GM12878 (cell line): ENCODE results near the gene MSI2. TPM values are rescaled to one million over a fixed set of nuclear protein-coding genes. Genes with fewer than 3 reads are reported as not detected.

Experiments used
- ATAC-seq: fragments of 200-7000 bp; cut with Tn5 transposase; 3 replicates; pipeline ENCODE4 v1.9.1; 2020; ENCODE audit warnings: mild to moderate bottlenecking, moderate library complexity
- BruUV-seq: library from RNA; stranded (reverse); fragments of 400-500 nt; replicated peaks from 2 replicates; lab custom pipeline; 2021; lab: Mats Ljungman, UMichigan
- CTCF ChIA-PET: fragments of 300-600 bp; sonication (Branson Sonifier 250); formaldehyde crosslinking; extraction: SDS; loops from one replicate; lab custom pipeline; 2021; ENCODE audit warnings: inconsistent platforms; lab: Yijun Ruan, JAX
- POLR2A ChIA-PET: fragments of 350-600 bp; formaldehyde crosslinking; extraction: SDS; loops from one replicate; lab custom pipeline; 2021; ENCODE audit warnings: inconsistent platforms; lab: Charles Lee
- RAD21 ChIA-PET: fragments of 300-600 bp; sonication (Branson Sonifier 250); formaldehyde crosslinking; loops from one replicate; lab custom pipeline; 2023; ENCODE audit warnings: antibody characterized with exemption; ENCODE audit not compliant: unreplicated experiment; lab: Charles Lee
- SMC1A ChIA-PET: fragments of 300-600 bp; sonication (Branson Sonifier 250); formaldehyde crosslinking; loops from one replicate; lab custom pipeline; 2023; ENCODE audit not compliant: unreplicated experiment, uncharacterized antibody; lab: Charles Lee
- DNase-seq: peaks from one replicate; pipeline ENCODE4 v3.0.0-alpha.2; 2011; ENCODE audit warnings: low read depth, low spot score
- FAIRE-seq: peaks from 3 replicates; lab custom pipeline; 2011; peaks lifted over from hg19 to GRCh38; lab: Jason Lieb, UNC
- H2AFZ ChIP-seq: 2 replicates; pipeline ENCODE4 v1.6.0; 2011; ENCODE audit warnings: low read depth, low read length, control low read depth; ENCODE audit not compliant: control insufficient read depth
- H3K27ac ChIP-seq: 2 replicates; pipeline ENCODE4 v1.5.1; 2011; ENCODE audit warnings: control low read depth; ENCODE audit not compliant: control insufficient read depth, insufficient read depth
- H3K27me3 ChIP-seq, 2 experiments: replicated peaks in 1 of 2; 2 replicates each; pipeline versions ENCODE4 v1.6.0 to v1.6.1; 2011; ENCODE audit warnings: low read length in 1 of 2; ENCODE audit not compliant: control insufficient read depth in 2 of 2, insufficient read depth in 2 of 2
- H3K36me3 ChIP-seq, 2 experiments: 2 replicates each; pipeline ENCODE4 v1.5.1; 2011; ENCODE audit warnings: low read length in 1 of 2; ENCODE audit not compliant: control insufficient read depth in 2 of 2, insufficient read depth in 2 of 2
- H3K4me1 ChIP-seq: 2 replicates; pipeline ENCODE4 v1.6.1; 2011; ENCODE audit warnings: mild to moderate bottlenecking, low read length, moderate library complexity, mixed read lengths; ENCODE audit not compliant: control insufficient read depth, insufficient read depth
- H3K4me2 ChIP-seq: 2 replicates; pipeline ENCODE4 v1.6.0; 2011; ENCODE audit warnings: control low read depth; ENCODE audit not compliant: control insufficient read depth, insufficient read depth
- H3K4me3 ChIP-seq: fragments of 200-600 bp; sonication (generic); 2 replicates; pipeline ENCODE4 v1.5.1; 2016
- H3K79me2 ChIP-seq: 2 replicates; pipeline ENCODE4 v1.6.0; 2011; ENCODE audit warnings: low read length; ENCODE audit not compliant: control insufficient read depth, insufficient read depth
- H3K9ac ChIP-seq: 2 replicates; pipeline ENCODE4 v1.8.0; 2011; ENCODE audit warnings: low read length, control low read depth, mixed read lengths; ENCODE audit not compliant: control insufficient read depth, insufficient read depth
- H3K9me3 ChIP-seq: replicated peaks from 3 replicates; pipeline ENCODE4 v1.5.1; 2011; ENCODE audit warnings: mild to moderate bottlenecking, low read length; ENCODE audit not compliant: control insufficient read depth, insufficient read depth
- H4K20me1 ChIP-seq: 2 replicates; pipeline ENCODE4 v1.6.0; 2011; ENCODE audit not compliant: control insufficient read depth, insufficient read depth
- BRCA1 ChIP-seq: IDR thresholded peaks from 2 replicates; pipeline ENCODE4 v1.6.1; 2011; ENCODE audit warnings: low read depth, low read length, improper control_type of control experiment
- EGR1 ChIP-seq, 2 experiments: IDR thresholded peaks; 1 replicate in 1 of 2; 2 replicates in 1 of 2; pipeline ENCODE4 v1.6.1; 2011 to 2012; ENCODE audit warnings: low read depth in 2 of 2, low read length in 2 of 2, borderline replicate concordance in 1 of 2, mild to moderate bottlenecking in 1 of 2, moderate library complexity in 1 of 2
- EP300 ChIP-seq, 2 experiments: fragments of 150-350 bp in 1 of 2; IDR thresholded peaks; 2 replicates each; pipeline ENCODE4 v1.6.1; 2011 to 2012; ENCODE audit warnings: low read depth in 2 of 2, low read length in 2 of 2, borderline replicate concordance in 1 of 2, improper control_type of control experiment in 1 of 2, inconsistent platforms in 1 of 2; ENCODE audit not compliant: control insufficient read depth in 1 of 2
- HDAC6 ChIP-seq: fragments of 200-600 bp; sonication (generic); IDR thresholded peaks from one replicate; pipeline ENCODE4 v1.8.0; 2017; ENCODE audit warnings: antibody characterized with exemption; ENCODE audit not compliant: unreplicated experiment
- HSF1 ChIP-seq: fragments of 150-350 bp; IDR thresholded peaks from 2 replicates; pipeline ENCODE4 v1.6.1; 2014; ENCODE audit warnings: mild to moderate bottlenecking, low read depth, low read length
- IKZF1 ChIP-seq: fragments of 450-650 bp; conservative IDR thresholded peaks from 2 replicates; pipeline ENCODE4 v1.6.1; 2017; ENCODE audit warnings: antibody characterized with exemption, mild to moderate bottlenecking
- JUNB ChIP-seq: IDR thresholded peaks from 2 replicates; pipeline ENCODE4 v1.6.1; 2016; ENCODE audit warnings: antibody characterized with exemption, mild to moderate bottlenecking
- MEF2B ChIP-seq: fragments of 450-650 bp; IDR thresholded peaks from 2 replicates; pipeline ENCODE4 v1.6.1; 2018; ENCODE audit warnings: mild to moderate bottlenecking, moderate library complexity; ENCODE audit not compliant: partially characterized antibody, poor library complexity, severe bottlenecking
- NBN ChIP-seq: fragments of 450-650 bp; IDR thresholded peaks from 2 replicates; pipeline ENCODE4 v1.6.1; 2016
- PML ChIP-seq: IDR thresholded peaks from 2 replicates; pipeline ENCODE4 v1.6.1; 2012; ENCODE audit warnings: low read length, inconsistent platforms
- POLR2A ChIP-seq: IDR thresholded peaks from 2 replicates; pipeline ENCODE4 v1.6.1; 2011; ENCODE audit warnings: low read depth, mild to moderate bottlenecking, low read length
- SMAD1 ChIP-seq: fragments of 450-650 bp; IDR thresholded peaks from 2 replicates; pipeline ENCODE4 v1.6.1; 2018; ENCODE audit warnings: mild to moderate bottlenecking, low read depth; ENCODE audit not compliant: partially characterized antibody
- ZBTB4 ChIP-seq: fragments of 450-650 bp; formaldehyde crosslinking; IDR thresholded peaks from 2 replicates; pipeline ENCODE4 v1.4.0; 2022; ENCODE audit warnings: mild to moderate bottlenecking, moderate library complexity
- ZNF622 ChIP-seq: fragments of 450-650 bp; IDR thresholded peaks from 2 replicates; pipeline ENCODE4 v1.6.1; 2017; ENCODE audit warnings: mild to moderate bottlenecking, inconsistent platforms
- WGBS: methylation state at CpG from one replicate; pipeline ENCODE4 v1.1.6; 2016; ENCODE audit warnings: low lambda C conversion rate; ENCODE audit not compliant: insufficient replicate concordance, insufficient coverage; ENCODE audit errors: missing lambda C conversion rate; 5-methylcytosine and 5-hydroxymethylcytosine counted together
- in situ Hi-C: fragments of 300-500 bp; cut with MboI; formaldehyde crosslinking; loops from 9 replicates; pipeline ENCODE4 v1.14.3; 2018; ENCODE audit warnings: mixed read lengths
- intact Hi-C: fragments of 100-400 bp; cut with micrococcal nuclease; formaldehyde crosslinking; loops from one replicate; pipeline ENCODE4 v1.14.2; 2022; ENCODE audit not compliant: unreplicated experiment
- polyA plus RNA-seq, 11 experiments: library from polyadenylated mRNA; depleted of rRNA in 4 of 11; unstranded in 6 of 11; stranded (reverse) in 5 of 11; fragments of >200 nt; fragmentation: Nextera tagmentation in 4 of 11; fragmentation: Illumina TruSeq in 1 of 11; extraction: Ambion mirVana in 4 of 11; extraction: Trizol in 1 of 11; gene quantifications; 1 replicate in 1 of 11; 2 replicates in 10 of 11; pipeline versions ENCODE4 v1.2.1 to v1.2.3, GENCODE V29; 2011 to 2016; ENCODE audit warnings: inconsistent platforms in 2 of 11, missing spikeins in 2 of 11, low read depth in 1 of 11
- total RNA-seq, 4 experiments: library from RNA; depleted of rRNA in 3 of 4; stranded (reverse); fragments of >200 nt in 3 of 4; fragmentation: Illumina TruSeq in 1 of 4; extraction: Trizol in 1 of 4; gene quantifications; 2 replicates each; pipeline versions ENCODE4 v1.2.1 to v1.2.3, GENCODE V29; 2013 to 2021

The MSI2 gene
- total and polyA plus RNA-seq, 10 of the 15 experiments (the other 5 are each of a cell fraction or from before 2014, with no cell fraction given): 6.1 to 76.1 (median 42.0) TPM

GRCh38 chr17:57484081-57484666 is 227.9 kb downstream of the MSI2 start:
- ChIA-PET RAD21 (interaction anchor here (1.3 to 5.7 kb wide), 4 partner anchors 14 to 41 kb away, joined by 3 to 28 read pairs (median 12); no protein-coding TSS in a partner anchor), POLR2A (interaction anchor here (0.6 to 2.4 kb wide), 5 partner anchors 8 to 26 kb away, joined by 3 to 12 read pairs (median 3); no protein-coding TSS in a partner anchor), SMC1A (interaction anchor here (0.6 to 10.8 kb wide), 5 partner anchors 13 to 241 kb away, joined by 3 to 102 read pairs (median 4); no protein-coding TSS in a partner anchor), CTCF (interaction anchor here (0.9 to 3.3 kb wide), 4 partner anchors 11 to 241 kb away, joined by 4 to 17 read pairs (median 4); no protein-coding TSS in a partner anchor)
- H3K27me3 ChIP-seq: no peaks in the 10 kb centered on the region
- no peak overlapping the region for H3K4me2 ChIP-seq
- H4K20me1 ChIP-seq: no peaks in the 10 kb centered on the region
- H3K36me3 ChIP-seq: no peaks in the 10 kb centered on the region; a peak in 1 of 4 replicates
- in situ Hi-C loops: no loop called here
- no peaks in the 10 kb centered on the region for H3K9me3 ChIP-seq
- H3K4me3 ChIP-seq: no peak overlapping the region
- no peak overlapping the region for H3K27ac ChIP-seq
- no peak overlapping the region for H2AFZ ChIP-seq
- no peak for FAIRE-seq
- no peak for ATAC-seq
- intact Hi-C loops: no loop called here
- H3K9ac ChIP-seq: no peak overlapping the region
- WGBS: 88% methylated on average over 5 of the region's 6 CpGs
- H3K79me2 ChIP-seq: peaks cover 19% of the 10 kb centered on the region
- H3K4me1 ChIP-seq: peaks cover 40% of the 10 kb centered on the region
- TF ChIP-seq SMAD1 (no peak), POLR2A (no peak), NBN (no peak), ZNF622 (no peak), EP300 (IDR thresholded peaks at IDR 0.05; ENCODE audit: borderline replicate concordance in 1 of 2, control insufficient read depth in 1 of 2, low read depth in 2 of 2, low read length in 2 of 2) (no peak), ZBTB4 (CRISPR knock-in tag) (no peak), IKZF1 (no peak), BRCA1 (no peak), HDAC6 (no peak), PML (no peak), MEF2B (no peak), HSF1 (no peak), JUNB (no peak), EGR1 (IDR thresholded peaks at IDR 0.05; ENCODE audit: borderline replicate concordance in 1 of 2, low read depth in 2 of 2, low read length in 2 of 2) (no peak)
- DNase-seq: no peak
- no TSS peak for BruUV-seq
